HL-60 (cell line): ENCODE results near the gene PPP1R9B.

Experiments
- DNase-seq, 2 experiments: peaks; one replicate each; pipeline ENCODE4 v3.0.0-alpha.2; 2010 to 2020; ENCODE audit warnings: low read depth in 1 of 2, low spot score in 1 of 2
- H3K27ac ChIP-seq: fragments of 250-450 bp; sonication (Bioruptor Pico); replicated peaks from 2 replicates; pipeline ENCODE4 v1.5.1; 2020; ENCODE audit warnings: mild to moderate bottlenecking, moderate library complexity
- H3K27me3 ChIP-seq: fragments of 250-450 bp; sonication (Bioruptor Pico); 2 replicates; pipeline ENCODE4 v1.5.1; 2021; ENCODE audit warnings: mild to moderate bottlenecking, moderate library complexity; ENCODE audit not compliant: insufficient read depth, poor library complexity, severe bottlenecking
- H3K4me3 ChIP-seq: replicated peaks from 2 replicates; pipeline ENCODE4 v1.5.1; 2011; ENCODE audit warnings: mild to moderate bottlenecking, control low read depth, low read length; ENCODE audit not compliant: insufficient read depth
- CTCF ChIP-seq: IDR thresholded peaks from one replicate; pipeline ENCODE4 v1.5.1; 2011; ENCODE audit warnings: low read length, control low read depth, inconsistent platforms; ENCODE audit not compliant: insufficient read depth
- GABPA ChIP-seq: IDR thresholded peaks from 2 replicates; pipeline ENCODE4 v1.6.1; 2012; ENCODE audit warnings: low read depth
- POLR2AphosphoS5 ChIP-seq: IDR thresholded peaks from 2 replicates; pipeline ENCODE4 v1.6.1; 2012; ENCODE audit warnings: low read depth
- REST ChIP-seq: IDR thresholded peaks from 2 replicates; pipeline ENCODE4 v1.6.1; 2012; ENCODE audit warnings: low read depth; ENCODE audit not compliant: insufficient replicate concordance
- SPI1 ChIP-seq: IDR thresholded peaks from 2 replicates; pipeline ENCODE4 v1.6.1; 2012; ENCODE audit warnings: low read depth, mild to moderate bottlenecking, borderline replicate concordance

PPP1R9B gene

DNA sequence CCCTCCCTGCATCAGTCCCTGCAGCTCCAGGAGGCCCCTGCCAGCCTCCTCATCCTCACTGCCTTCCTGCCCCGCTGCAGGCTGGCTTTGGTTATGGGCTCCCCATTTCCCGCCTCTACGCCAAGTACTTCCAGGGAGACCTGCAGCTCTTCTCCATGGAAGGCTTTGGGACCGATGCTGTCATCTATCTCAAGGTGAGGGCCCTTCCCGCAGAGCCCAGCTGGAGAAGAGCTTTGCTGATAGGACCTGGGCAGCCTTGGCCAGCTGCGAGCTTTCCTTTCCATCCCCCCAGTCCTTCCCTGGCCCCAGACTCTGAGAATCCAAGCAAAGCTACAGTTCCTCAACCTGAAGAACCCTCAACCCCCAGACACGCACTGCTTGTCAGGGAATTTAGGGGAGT lies 41.3 kb downstream of the PPP1R9B start:
- TF ChIP-seq SPI1, result no peak
- TF ChIP-seq REST, result no peak
- TF ChIP-seq POLR2AphosphoS5, result no peak
- TF ChIP-seq CTCF, result no peak
- TF ChIP-seq GABPA, result no peak
- Histone ChIP-seq H3K4me3 (no peak overlapping the region), H3K27me3 (no peaks in the 10 kb centered on the region), H3K27ac (no peak overlapping the region)
- DNase-seq, result no peak

- no peak overlapping the region for H3K4me3 ChIP-seq
- TF ChIP-seq CTCF (no peak), POLR2AphosphoS5 (no peak), REST (no peak), SPI1 (no peak), GABPA (no peak)
- DNase-seq, result no peak
- no peaks in the 10 kb centered on the region for H3K27me3 ChIP-seq
- no peak overlapping the region for H3K27ac ChIP-seq
Measured at GRCh38 chr17:50108556-50108955, 41.9 kb downstream of the PPP1R9B start.

DNA sequence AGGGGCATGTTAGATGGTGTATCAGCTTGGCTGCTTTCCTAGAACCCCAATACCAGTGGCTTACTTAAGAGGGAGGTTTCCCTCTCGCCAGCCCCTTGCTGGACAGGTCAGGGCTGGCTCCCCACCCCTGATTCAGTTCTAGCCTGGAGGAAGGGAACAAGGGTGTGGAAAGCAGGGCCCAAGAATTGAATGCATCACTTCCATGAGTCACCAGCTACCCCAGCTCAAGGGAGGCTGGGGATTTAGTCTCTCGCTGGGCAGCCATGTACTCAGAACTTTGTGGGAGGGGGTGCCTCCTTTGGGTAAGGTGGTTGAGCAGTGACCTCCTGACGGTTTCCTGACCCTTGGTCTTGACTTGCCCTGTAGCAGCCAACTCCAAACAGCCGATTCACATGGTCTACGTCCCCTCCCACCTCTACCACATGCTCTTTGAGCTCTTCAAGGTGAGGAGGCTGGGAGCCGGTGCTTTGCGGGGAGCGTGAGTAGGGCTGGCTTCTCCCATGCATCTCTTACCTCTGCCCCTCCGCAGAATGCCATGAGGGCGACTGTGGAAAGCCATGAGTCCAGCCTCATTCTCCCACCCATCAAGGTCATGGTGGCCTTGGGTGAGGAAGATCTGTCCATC lies 42.6 kb downstream of the PPP1R9B start:
- Histone ChIP-seq H3K4me3 (no peak overlapping the region), H3K27ac (no peak overlapping the region), H3K27me3 (no peaks in the 10 kb centered on the region)
- TF ChIP-seq GABPA (no peak), POLR2AphosphoS5 (no peak), SPI1 (no peak), CTCF (no peak), REST (no peak)
- DNase-seq, result no peak
